Dedifferentiated amniotic fluid mesenchymal stem cell (primary cell): ENCODE data around the gene LANCL3.
"Not testable (repeated sequence)": the region's sequence is repeated elsewhere in the genome, so short reads cannot be mapped to it uniquely, and the experiment has no call there.

Experiments
- DNase-seq: peaks from one replicate; pipeline ENCODE4 v3.0.0-alpha.2; 2016; ENCODE audit errors: extremely low spot score

The LANCL3 gene

DNA sequence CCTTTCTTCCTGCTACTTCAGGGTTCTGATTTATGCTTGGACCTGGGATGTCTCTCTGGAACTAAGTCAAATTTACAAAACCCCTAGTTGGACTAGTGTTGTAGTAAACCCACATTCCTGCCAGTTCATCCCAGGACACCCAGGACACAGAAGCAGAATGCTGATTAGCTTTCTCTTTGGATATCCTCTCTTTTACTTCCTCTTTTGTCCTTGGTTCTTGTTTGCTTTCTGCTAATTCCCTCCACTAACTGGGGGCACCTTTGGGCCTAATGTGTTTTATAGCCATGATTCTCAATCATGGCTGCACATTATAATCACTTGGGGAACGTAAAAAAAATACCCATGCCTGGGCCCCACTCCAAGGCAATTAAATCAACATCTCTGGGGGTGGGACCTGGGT, 42.5 kb downstream of the LANCL3 start:
- DNase-seq, result no peak

DNA sequence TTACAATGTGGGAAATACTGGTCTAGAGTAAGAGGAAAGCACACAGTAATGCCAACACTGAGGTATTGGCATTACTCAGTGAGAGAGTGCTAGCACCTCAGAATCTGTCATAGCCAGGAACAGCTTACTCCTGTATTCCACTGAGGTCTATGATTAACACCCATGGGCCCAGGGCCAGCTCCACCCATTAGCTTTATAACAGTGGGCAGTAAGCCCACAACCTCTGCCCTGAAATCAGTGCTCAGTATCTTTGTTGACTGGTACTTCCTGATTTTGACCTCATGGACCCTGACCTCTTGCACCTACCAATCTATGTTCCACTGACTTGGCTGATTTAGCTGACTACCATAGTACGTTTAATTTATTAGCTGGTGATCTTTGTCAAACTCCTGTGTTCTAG, 56.1 kb downstream of the LANCL3 start:
- no peak for DNase-seq

- no peak for DNase-seq
Observed at GRCh38 chrX:37638047-37638446, 66.6 kb downstream of the LANCL3 start.

- DNase-seq, result no peak
Observed at GRCh38 chrX:37640142-37640541, 68.7 kb downstream of the LANCL3 start.

GRCh38 chrX:37641859-37642258, 70.4 kb downstream of the LANCL3 start:
- no peak for DNase-seq

DNA sequence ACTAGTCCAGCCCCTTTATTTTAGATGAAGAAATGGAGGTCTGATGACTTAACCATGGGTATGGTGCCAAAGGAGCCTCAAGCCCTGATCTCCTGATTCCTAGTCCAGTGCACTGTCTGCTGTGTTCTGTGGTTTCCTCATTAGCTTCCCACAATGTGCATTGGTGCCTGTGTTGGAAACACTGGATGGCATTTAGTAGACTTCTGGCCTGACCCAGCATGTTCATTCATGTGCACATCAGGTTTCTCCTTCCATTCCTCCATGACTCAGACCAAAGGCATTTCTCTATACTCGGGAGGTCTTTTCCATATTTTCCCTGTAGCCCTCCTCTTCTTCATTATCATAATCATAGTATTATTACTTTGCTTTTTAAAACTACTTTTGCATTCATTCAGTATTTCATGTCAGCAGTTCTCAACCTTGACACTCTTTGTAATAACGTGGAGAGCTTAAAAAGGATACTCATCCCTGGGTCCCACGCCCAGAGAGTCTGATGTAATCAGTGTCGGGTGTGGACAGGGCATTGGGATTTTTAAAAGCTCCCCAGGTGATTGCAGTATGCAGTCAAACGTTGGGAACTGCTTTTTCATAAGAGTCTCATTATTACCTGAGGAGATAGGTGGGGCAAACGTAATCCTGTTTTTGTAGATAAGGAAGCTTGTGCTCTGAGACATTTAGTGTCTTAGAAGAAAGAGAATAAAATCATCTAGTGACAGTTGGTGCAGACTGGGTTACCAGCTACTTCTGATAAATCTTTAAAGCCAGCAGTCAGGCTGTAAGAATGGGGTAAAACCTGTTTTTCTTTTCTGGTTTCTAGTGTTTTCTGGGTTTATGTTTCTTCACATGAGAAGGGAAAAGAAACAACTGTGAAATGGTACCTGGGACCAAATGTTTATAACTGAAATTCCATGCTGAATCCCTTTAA, 73.2 kb downstream of the LANCL3 start:
- DNase-seq, result no peak

DNA sequence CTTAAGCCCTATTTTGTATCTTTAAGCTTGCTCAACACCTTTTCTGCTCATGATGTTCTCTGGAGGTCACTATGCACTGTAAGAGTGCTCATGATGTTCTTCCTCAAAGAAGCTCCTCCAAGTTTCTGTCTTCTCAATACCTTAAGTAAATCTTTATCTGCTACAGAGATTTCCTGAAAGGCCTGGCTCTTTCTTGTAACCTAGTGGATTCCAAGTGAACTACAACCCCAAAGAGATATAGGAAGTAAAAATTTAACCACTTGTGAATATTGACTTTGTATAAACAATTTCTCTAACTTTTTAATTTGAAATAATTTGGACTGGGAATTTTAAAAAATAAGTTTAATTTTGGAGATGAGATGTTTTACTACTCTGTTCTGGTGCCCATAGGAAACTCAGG, 74.8 kb downstream of the LANCL3 start:
- DNase-seq, result no peak

GRCh38 chrX:37650879-37651278, 79.4 kb downstream of the LANCL3 start:
- DNase-seq, result not testable (repeated sequence)

- no peak for DNase-seq
Observed at GRCh38 chrX:37651921-37652452, 80.5 kb downstream of the LANCL3 start.

DNA sequence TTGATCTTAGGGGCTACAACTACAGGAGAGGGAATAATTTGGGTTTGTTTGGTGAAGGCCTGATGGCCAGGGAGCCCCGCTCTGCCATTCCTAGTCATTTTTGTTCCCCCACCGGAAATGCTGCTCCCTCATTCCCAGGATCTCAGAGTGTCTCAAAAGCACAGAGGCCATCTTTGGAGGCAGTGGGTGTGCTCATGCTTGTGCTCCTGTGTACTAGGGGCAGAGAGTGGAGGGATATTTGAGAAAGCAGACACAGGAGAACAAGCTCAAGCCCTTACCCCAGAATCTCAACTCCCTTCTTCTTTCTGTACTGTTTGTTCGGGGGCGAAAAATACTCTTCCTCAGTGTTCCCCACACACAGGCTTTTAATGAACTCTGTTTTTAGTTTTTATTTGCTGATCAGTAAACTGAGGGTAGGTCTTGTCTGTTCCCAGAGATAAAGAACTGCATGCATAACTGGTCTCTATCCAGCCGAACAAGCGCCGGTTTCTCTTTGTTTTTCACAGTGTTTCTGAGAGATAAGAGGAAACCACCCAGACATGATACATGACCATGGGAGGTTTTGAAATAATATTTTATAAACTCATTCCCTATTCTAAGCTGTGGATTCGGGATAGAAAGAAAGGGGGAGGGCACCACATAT, 81.2 kb downstream of the LANCL3 start:
- no peak for DNase-seq

DNA sequence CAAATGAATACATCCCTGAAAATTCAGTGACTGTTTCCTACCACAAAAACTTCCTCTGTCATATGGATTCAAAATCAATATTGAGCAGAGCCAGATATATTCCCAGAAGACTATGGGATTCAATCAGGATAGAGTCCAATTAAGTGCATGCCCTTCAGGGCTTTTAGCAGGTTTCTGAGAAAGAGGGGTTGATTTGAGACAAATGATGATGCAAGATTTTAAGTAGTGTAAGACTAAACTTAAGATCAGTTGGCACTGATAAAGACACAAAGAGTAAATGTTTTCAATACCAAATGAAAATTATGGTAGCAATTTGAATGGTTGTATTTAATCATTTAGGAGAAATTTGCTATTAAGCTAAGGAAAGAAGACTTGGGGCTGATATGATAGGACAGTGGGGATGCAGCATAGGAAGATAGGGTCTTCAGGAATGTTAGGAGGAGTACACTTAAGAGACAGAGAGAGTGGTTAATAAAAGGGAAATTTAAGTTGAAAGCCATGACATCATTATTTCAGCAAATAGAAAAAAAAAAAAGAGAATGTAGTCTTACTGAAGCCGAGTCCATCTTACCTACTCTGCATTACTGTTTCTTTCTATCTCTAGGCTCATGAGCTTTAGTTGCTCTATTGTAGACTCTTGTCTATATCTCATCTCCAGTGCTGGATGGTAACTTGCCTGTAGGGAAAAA, 82.1 kb downstream of the LANCL3 start:
- DNase-seq, result no peak

- DNase-seq, result no peak
Observed at GRCh38 chrX:37658343-37659030, 87.0 kb downstream of the LANCL3 start.

DNA sequence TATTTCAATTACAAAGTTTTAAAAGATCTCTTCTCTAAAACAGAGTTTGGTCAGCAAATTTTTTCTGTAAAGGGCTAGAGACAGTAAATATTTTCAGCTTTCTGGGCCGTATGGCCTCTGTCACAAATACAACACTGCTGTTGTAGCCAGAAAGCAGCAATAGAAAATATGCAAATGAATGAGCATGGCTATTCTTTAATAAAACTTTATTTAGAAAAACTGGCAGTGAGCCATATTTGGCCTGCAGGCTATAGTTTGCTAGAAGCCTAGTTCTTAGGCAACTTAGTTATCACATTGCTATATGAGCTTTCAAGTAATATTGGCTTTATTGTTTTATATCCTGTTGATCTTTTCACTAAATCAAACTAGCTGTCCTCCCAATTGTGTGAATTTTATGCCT, 87.6 kb downstream of the LANCL3 start:
- DNase-seq, result no peak

DNA sequence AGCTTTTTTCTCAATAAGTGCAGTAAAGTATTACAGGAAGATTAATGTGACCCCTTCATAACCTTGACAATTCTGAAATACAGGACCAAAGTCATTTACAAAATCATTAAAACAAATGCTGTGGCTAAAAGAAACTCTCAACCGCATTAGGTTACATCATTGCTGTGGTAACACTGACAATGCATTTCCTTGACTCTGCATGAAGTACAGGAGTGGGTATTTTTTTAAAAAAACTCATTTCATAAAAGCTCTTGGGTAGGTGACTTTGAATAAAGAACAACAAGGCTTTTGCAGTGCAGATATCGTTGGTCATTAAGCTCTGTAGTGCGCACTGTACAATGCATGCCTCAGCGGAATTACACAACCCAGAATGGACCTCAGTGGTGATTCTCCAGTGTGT, 90.7 kb downstream of the LANCL3 start:
- DNase-seq, result no peak

GRCh38 chrX:37666516-37666915, 95.1 kb downstream of the LANCL3 start:
- no peak for DNase-seq

DNA sequence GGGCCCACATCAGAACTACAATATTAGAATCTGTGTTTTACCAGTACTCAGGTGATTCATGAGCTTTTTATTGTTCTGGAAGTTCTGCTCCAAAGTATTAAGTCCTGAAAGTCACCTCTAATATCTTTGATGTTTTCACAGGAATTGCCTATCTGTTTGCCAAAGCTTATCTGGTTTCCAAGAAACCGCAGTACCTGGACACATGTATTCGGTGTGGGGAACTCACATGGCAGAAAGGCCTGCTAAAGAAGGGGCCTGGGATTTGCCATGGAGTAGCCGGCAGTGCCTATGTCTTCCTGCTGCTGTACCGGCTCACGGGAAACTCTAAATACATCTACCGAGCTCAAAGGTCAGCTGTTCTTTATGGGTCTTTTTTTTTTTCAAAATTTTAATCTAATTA, 95.7 kb downstream of the LANCL3 start:
- no peak for DNase-seq

DNA sequence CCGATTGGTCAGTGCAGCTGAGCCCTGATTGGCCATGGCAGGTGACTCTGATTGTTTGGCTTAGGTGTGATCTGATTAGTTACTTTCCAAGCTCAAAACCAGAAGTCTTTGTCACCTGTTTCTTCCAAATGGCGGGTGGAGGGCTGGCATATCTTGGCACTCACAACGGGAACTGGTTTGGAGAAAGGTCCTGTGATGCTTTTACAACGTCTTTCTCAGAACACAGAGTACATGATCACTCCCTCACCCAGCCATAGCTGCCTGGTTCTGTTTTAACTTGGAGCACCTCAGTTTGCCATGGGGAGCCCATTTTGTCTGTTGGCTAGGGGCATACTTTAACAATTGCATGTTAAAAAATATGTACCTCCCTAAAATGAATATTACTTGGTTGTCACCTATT, 101.1 kb downstream of the LANCL3 start:
- DNase-seq, result no peak

DNA sequence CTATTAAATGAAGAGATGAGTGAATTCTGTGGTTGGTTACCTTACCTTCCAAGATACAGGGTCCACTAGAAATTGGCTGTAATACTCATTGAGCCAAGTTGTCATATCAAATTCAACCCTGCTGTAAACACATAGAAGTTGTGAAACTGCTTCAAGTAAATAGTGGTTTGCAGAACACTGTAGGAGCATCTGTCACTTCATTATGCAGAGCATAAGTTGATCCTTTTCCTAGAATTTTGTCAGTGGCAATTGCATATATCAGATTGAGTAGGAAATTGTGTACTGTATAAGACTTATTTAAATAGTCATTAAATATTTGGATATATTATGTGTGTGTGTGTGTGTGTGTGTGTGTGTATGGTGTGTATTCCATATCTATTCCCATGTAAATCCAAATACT, 105.3 kb downstream of the LANCL3 start:
- DNase-seq, result no peak

- DNase-seq, result no peak
Observed at GRCh38 chrX:37677243-37677642, 105.8 kb downstream of the LANCL3 start.

GRCh38 chrX:37677765-37678164, 106.3 kb downstream of the LANCL3 start:
- DNase-seq, result no peak

GRCh38 chrX:37678574-37678973, 107.1 kb downstream of the LANCL3 start:
- no peak for DNase-seq

- no peak for DNase-seq
Observed at GRCh38 chrX:37679230-37679629, 107.8 kb downstream of the LANCL3 start.
